Gastroesophageal sphincter (tissue), 4 donors: Measurements from ENCODE around the gene SLC7A7. TPM values are rescaled to one million over a fixed set of nuclear protein-coding genes. Genes with fewer than 3 reads are reported as not detected.

ENCODE experiments used
- ATAC-seq: fragments of 150-250 bp; one replicate; pipeline ENCODE4 v1.9.1; 2016; ENCODE audit warnings: mild to moderate bottlenecking, moderate library complexity
- H3K27ac ChIP-seq, 4 donors: fragments of 200-600 bp; sonication (generic) in 3 of 4; 1 replicate in 3 of 4; 2 replicates in 1 of 4; pipeline ENCODE4 v1.5.1; 2016 to 2019
- H3K27me3 ChIP-seq: fragments of 200-600 bp; sonication (generic); one replicate; pipeline ENCODE4 v1.5.1; 2019
- H3K36me3 ChIP-seq, 2 donors: fragments of 200-600 bp; sonication (generic); one replicate each; pipeline ENCODE4 v1.5.1; 2019; ENCODE audit warnings: control low read depth in 1 of 2
- H3K4me1 ChIP-seq, 3 donors: fragments of 200-600 bp; sonication (generic); 1 replicate in 2 of 3; 2 replicates in 1 of 3; pipeline ENCODE4 v1.5.1; 2016 to 2019; ENCODE audit warnings: control low read depth in 2 of 3
- H3K4me3 ChIP-seq, 2 donors: fragments of 200-600 bp; sonication (generic); one replicate each; pipeline ENCODE4 v1.5.1; 2019; ENCODE audit warnings: mild to moderate bottlenecking in 1 of 2, moderate library complexity in 1 of 2
- H3K9me3 ChIP-seq, 3 donors: fragments of 200-600 bp; sonication (generic); one replicate each; pipeline ENCODE4 v1.5.1; 2017 to 2019; ENCODE audit warnings: control low read depth in 2 of 3
- CTCF ChIP-seq, 4 experiments: fragments of 200-600 bp in 2 of 4; fragments of 450-650 bp in 2 of 4; sonication (generic) in 1 of 4; IDR thresholded peaks; one replicate each; pipeline ENCODE4 v1.5.1; 2017 to 2019; ENCODE audit warnings: antibody characterized with exemption in 4 of 4, mild to moderate bottlenecking in 2 of 4, moderate library complexity in 2 of 4
- EP300 ChIP-seq: sonication (generic); formaldehyde crosslinking; IDR thresholded peaks from one replicate; pipeline ENCODE4 v1.6.1; 2017; ENCODE audit warnings: antibody characterized with exemption, mild to moderate bottlenecking
- POLR2A ChIP-seq, 2 donors: fragments of 450-650 bp; IDR thresholded peaks; one replicate each; pipeline ENCODE4 v1.6.1; 2017; ENCODE audit warnings: antibody characterized with exemption in 2 of 2, mild to moderate bottlenecking in 2 of 2, moderate library complexity in 1 of 2
- POLR2AphosphoS5 ChIP-seq: sonication (generic); formaldehyde crosslinking; IDR thresholded peaks from one replicate; pipeline ENCODE4 v1.6.1; 2017; ENCODE audit warnings: antibody characterized with exemption
- WGBS, 2 donors: methylation state at CpG; one replicate each; pipeline ENCODE4 v1.1.5; 2018; ENCODE audit warnings: low coverage in 1 of 2; 5-methylcytosine and 5-hydroxymethylcytosine counted together
- total RNA-seq, 4 donors: library from RNA; depleted of rRNA; stranded (reverse); fragments of >200 nt; gene quantifications; one replicate each; pipeline ENCODE4 v1.1.0, GENCODE V29; 2016

Gene SLC7A7
- total RNA-seq, 4 donors from 2014 or later, result 8.1 to 36.6 (median 23.4) TPM

- Histone ChIP-seq H3K36me3 (peaks cover 0 to 10% of the 10 kb centered on the region in 2 donors), H3K4me1 (peaks cover 3 to 76% (median 62%) of the 10 kb centered on the region in 3 donors), H3K9me3 (no peaks in the 10 kb centered on the region), H3K27me3 (no peaks in the 10 kb centered on the region), H3K4me3 (peak overlapping the region in 1 of 2 donors; percentile 1), H3K27ac (peak overlapping the region; percentile 47 to 92 (median 88))
- TF ChIP-seq POLR2A (IDR thresholded peaks at IDR 0.05) (no peak), CTCF (IDR thresholded peaks at IDR 0.05) (peak in 1 of 4 experiments; percentile 12), POLR2AphosphoS5 (peak; percentile 86), EP300 (no peak)
- 5 to 57% methylated on average over 3 to 4 of the region's 9 CpGs for WGBS, 2 donors
- ATAC-seq, result peak; percentile 75
Observed at GRCh38 chr14:22850944-22851764, 35.9 kb upstream of the SLC7A7 start.

- WGBS, 2 donors, result 8 to 57% methylated on average over 6 to 7 of the region's 19 CpGs
- Histone ChIP-seq H3K27ac (peak overlapping the region; percentile 66 to 92 (median 88)), H3K4me3 (peak overlapping the region in 1 of 2 donors; percentile 13), H3K9me3 (no peaks in the 10 kb centered on the region), H3K36me3 (peaks cover 0 to 28% of the 10 kb centered on the region in 2 donors), H3K27me3 (no peaks in the 10 kb centered on the region), H3K4me1 (peaks cover 3 to 94% (median 64%) of the 10 kb centered on the region in 3 donors)
- peak; percentile 39 for ATAC-seq
- peak; percentile 41 for TF ChIP-seq POLR2AphosphoS5
- no peak for TF ChIP-seq EP300
Observed at GRCh38 chr14:22849212-22849819, 34.1 kb upstream of the SLC7A7 start.

- Histone ChIP-seq H3K4me1 (peaks cover 3 to 98% (median 64%) of the 10 kb centered on the region in 3 donors), H3K36me3 (peaks cover 0 to 36% of the 10 kb centered on the region in 2 donors), H3K9me3 (no peaks in the 10 kb centered on the region), H3K27me3 (no peaks in the 10 kb centered on the region), H3K27ac (peak overlapping the region; percentile 66 to 92 (median 88)), H3K4me3 (peak overlapping the region in 1 of 2 donors; percentile 18)
- 1 to 19% methylated on average over 5 to 7 of the region's 12 CpGs for WGBS, 2 donors
- peak; percentile 71 for ATAC-seq
- no peak for TF ChIP-seq POLR2A (IDR thresholded peaks at IDR 0.05)
- peak in 1 of 4 experiments; percentile 4 for TF ChIP-seq CTCF (IDR thresholded peaks at IDR 0.05)
- TF ChIP-seq EP300, result no peak
- peak; percentile 51 for TF ChIP-seq POLR2AphosphoS5
Observed at GRCh38 chr14:22848351-22849164, 33.3 kb upstream of the SLC7A7 start.

GRCh38 chr14:22847661-22848341 lies 32.6 kb upstream of the SLC7A7 start:
- no peaks in the 10 kb centered on the region for H3K27me3 ChIP-seq
- H3K4me1 ChIP-seq, result peaks cover 3 to 98% (median 59%) of the 10 kb centered on the region in 3 donors
- H3K36me3 ChIP-seq, result peaks cover 0 to 43% of the 10 kb centered on the region in 2 donors
- H3K27ac ChIP-seq, result peak overlapping the region; percentile 66 to 92 (median 88)
- peak overlapping the region in 1 of 2 donors; percentile 18 for H3K4me3 ChIP-seq
- no peak for ATAC-seq
- TF ChIP-seq EP300 (no peak), CTCF (IDR thresholded peaks at IDR 0.05) (peak in 1 of 4 experiments; percentile 11)
- no peaks in the 10 kb centered on the region for H3K9me3 ChIP-seq
- 11 to 31% methylated on average over 6 to 8 of the region's 14 CpGs for WGBS, 2 donors
